Endodermal cell (in vitro differentiated cells): Measurements from ENCODE around the gene USP9X. TPM values are rescaled to one million over a fixed set of nuclear protein-coding genes. Genes with fewer than 3 reads are reported as not detected.
A peak's percentile ranks its signal among the peaks of the same experiment; 100 is the strongest.
"Not testable (repeated sequence)": the region's sequence is repeated elsewhere in the genome, so short reads cannot be mapped to it uniquely, and the experiment has no call there.

Source experiments
- DNase-seq: peaks from one replicate; pipeline ENCODE4 v3.0.0-alpha.2; 2017
- H3K27ac ChIP-seq: 2 replicates; pipeline ENCODE4 v1.5.1; 2013; ENCODE audit warnings: mild to moderate bottlenecking, low read depth, low read length, moderate library complexity
- H3K27me3 ChIP-seq: 2 replicates; pipeline ENCODE4 v1.6.1; 2013; ENCODE audit warnings: mild to moderate bottlenecking, low read length, moderate library complexity; ENCODE audit not compliant: insufficient read depth, control insufficient read depth, poor library complexity, severe bottlenecking
- H3K36me3 ChIP-seq: 2 replicates; pipeline ENCODE4 v1.7.0; 2013; ENCODE audit warnings: mild to moderate bottlenecking, low read length, moderate library complexity; ENCODE audit not compliant: control insufficient read depth, insufficient read depth
- H3K4me1 ChIP-seq: one replicate; pipeline ENCODE4 v1.7.0; 2013; ENCODE audit warnings: low read length; ENCODE audit not compliant: control insufficient read depth, insufficient read depth
- H3K4me3 ChIP-seq: 2 replicates; pipeline ENCODE4 v1.5.1; 2013; ENCODE audit warnings: mild to moderate bottlenecking, low read length, moderate library complexity
- H3K9ac ChIP-seq: 2 replicates; pipeline ENCODE4 v1.6.1; 2013; ENCODE audit warnings: mild to moderate bottlenecking, low read length, moderate library complexity; ENCODE audit not compliant: poor library complexity, severe bottlenecking; ENCODE audit errors: extremely low read depth
- H3K9me3 ChIP-seq: 2 replicates; pipeline ENCODE4 v1.6.1; 2013; ENCODE audit warnings: mild to moderate bottlenecking, low read length, moderate library complexity; ENCODE audit not compliant: control insufficient read depth
- H3K27ac Mint-ChIP-seq: 2 replicates; pipeline ENCODE4 v1.8.0; 2020; ENCODE audit warnings: mixed read lengths
- H3K27me3 Mint-ChIP-seq: 2 replicates; pipeline ENCODE4 v1.8.0; 2021; ENCODE audit warnings: mild to moderate bottlenecking, mixed read lengths; ENCODE audit not compliant: insufficient read depth
- H3K36me3 Mint-ChIP-seq: 2 replicates; pipeline ENCODE4 v1.8.0; 2020; ENCODE audit warnings: low read depth, mixed read lengths
- H3K4me1 Mint-ChIP-seq: 2 replicates; pipeline ENCODE4 v1.8.0; 2020; ENCODE audit warnings: mixed read lengths
- H3K4me3 Mint-ChIP-seq: 2 replicates; pipeline ENCODE4 v1.8.0; 2020; ENCODE audit warnings: mild to moderate bottlenecking, moderate library complexity, mixed read lengths
- H3K9me3 Mint-ChIP-seq: 2 replicates; pipeline ENCODE4 v1.8.0; 2020; ENCODE audit warnings: mild to moderate bottlenecking, mixed read lengths
- CTCF ChIP-seq: fragments of 200-600 bp; sonication (generic); conservative IDR thresholded peaks from 2 replicates; pipeline ENCODE4 v1.5.0; 2021; ENCODE audit warnings: antibody characterized with exemption, mild to moderate bottlenecking
- WGBS, 2 experiments: methylation state at CpG; one replicate each; pipeline versions ENCODE4 v1.1.5 to v1.1.7; 2013; ENCODE audit warnings: missing lambda C conversion rate in 2 of 2, mixed read lengths in 1 of 2; ENCODE audit not compliant: insufficient coverage in 1 of 2, insufficient read length in 1 of 2; 5-methylcytosine and 5-hydroxymethylcytosine counted together
- total RNA-seq, 2 donors: library from RNA; stranded (reverse); fragmentation: NEBNext Ultra II Directional in 1 of 2; extraction: Animal tissue kit (Norgen Biotek cat#: 25700) in 1 of 2; gene quantifications; 2 replicates in 1 of 2; 3 replicates in 1 of 2; pipeline ENCODE4 v1.2.1, GENCODE V29; 2021

Gene USP9X
- total RNA-seq, 2 donors from 2014 or later = 88.1 to 128 TPM

DNA sequence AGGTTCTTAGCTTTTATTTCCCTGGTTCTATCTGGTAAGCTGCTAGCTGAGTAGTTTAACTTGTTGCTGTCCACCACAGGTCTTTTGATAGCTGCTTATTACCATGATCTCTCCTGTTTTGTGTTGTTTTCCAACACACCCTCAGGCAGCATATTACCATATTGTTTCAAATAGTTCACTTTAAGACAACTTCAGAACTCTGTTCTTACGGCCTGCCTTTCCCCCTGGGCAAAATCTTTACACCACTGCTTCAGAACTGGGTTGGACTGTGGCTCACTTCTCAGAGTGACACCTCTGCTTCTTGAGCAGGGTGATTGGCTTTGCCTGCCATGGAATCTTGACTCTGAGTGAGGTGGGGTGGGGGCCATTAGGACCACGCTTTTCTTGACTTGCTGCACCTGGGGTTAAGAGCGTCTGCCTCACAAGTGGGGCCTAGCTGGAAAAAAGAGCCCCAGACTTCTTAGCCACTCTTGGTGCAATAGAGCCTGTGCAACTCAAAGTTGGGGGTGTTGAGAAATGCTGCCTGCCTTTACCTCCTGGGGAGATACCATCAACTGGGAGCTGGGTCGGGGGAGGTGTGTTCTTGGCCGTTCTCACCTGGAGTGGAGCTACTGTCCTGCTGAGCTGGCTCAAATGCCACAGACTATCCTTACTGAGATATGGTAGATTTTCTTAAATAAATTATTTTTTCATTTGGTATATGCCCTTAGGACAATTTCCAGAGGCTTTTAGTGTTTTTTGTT lies 23.4 kb downstream of the USP9X start:
- Mint-ChIP-seq H3K4me1 (peaks cover 48% of the 10 kb centered on the region), H3K9me3 (peaks cover 15% of the 10 kb centered on the region), H3K27me3 (no peaks in the 10 kb centered on the region), H3K4me3 (peak overlapping the region; percentile 40), H3K27ac (peak overlapping the region; percentile 70), H3K36me3 (peaks cover 9% of the 10 kb centered on the region)
- H3K27ac ChIP-seq = no peak overlapping the region
- no peaks in the 10 kb centered on the region for H3K9me3 ChIP-seq
- peaks cover 3% of the 10 kb centered on the region for H3K36me3 ChIP-seq
- 0 to 29% methylated on average over 1 to 3 of the region's 5 CpGs for WGBS, 2 experiments
- no peak overlapping the region for H3K9ac ChIP-seq
- H3K4me3 ChIP-seq = peak overlapping the region; percentile 56
- no peaks in the 10 kb centered on the region for H3K27me3 ChIP-seq
- TF ChIP-seq CTCF = no peak
- peak; percentile 76 for DNase-seq
- no peaks in the 10 kb centered on the region for H3K4me1 ChIP-seq

DNA sequence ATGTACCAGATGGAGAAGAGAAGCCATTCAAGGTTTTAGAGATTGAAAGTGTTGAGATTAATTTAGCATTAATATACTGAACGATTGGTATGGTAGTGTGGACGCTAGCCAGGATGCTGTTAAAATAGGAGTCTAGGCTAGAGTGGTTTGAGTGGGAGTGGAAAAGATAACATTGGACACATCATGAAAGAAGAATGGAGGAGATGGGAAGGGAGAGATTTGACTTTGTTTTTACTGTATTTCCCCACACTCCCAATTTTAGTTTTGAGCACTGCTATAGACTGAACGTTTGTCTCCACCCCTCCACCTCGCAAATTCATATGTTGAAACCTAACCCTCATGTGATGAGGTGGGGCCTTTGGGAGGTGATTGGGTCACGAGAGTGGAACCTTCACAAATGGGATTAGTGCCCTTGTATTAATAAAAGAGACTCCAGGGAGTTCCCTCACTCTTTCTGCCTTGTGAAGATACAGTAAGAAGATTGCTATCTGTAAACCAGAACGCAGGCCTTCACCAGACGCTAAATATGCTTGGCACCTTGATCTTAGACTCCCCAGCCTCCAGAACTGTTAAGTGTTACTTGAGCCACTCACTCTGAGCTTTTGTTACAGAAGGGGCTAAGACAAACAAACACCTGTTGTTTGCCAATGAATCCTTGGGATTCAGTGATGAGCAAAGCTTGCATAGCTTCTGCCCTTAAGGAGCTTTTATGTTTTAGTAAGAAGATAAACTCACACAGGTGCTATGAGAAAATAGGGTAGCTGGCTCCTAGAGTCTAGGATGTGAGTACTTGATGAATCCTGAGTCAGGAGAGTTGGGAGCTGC lies 25.8 kb downstream of the USP9X start:
- peaks cover 15% of the 10 kb centered on the region for H3K9me3 Mint-ChIP-seq
- H3K27ac ChIP-seq = no peak overlapping the region
- peaks cover 54% of the 10 kb centered on the region for H3K4me1 Mint-ChIP-seq
- H3K9ac ChIP-seq = no peak overlapping the region
- H3K9me3 ChIP-seq = no peaks in the 10 kb centered on the region
- 17 to 33% methylated on average over 3 to 5 of the region's 7 CpGs for whole genome bisulfite sequencing, 2 experiments
- no peaks in the 10 kb centered on the region for H3K4me1 ChIP-seq
- peak overlapping the region; percentile 89 for H3K27ac Mint-ChIP-seq
- peak overlapping the region; percentile 35 for H3K4me3 Mint-ChIP-seq
- no peaks in the 10 kb centered on the region for H3K27me3 Mint-ChIP-seq
- H3K27me3 ChIP-seq = no peaks in the 10 kb centered on the region
- H3K36me3 ChIP-seq = no peaks in the 10 kb centered on the region
- peak; percentile 69 for DNase-seq
- no peak for TF ChIP-seq CTCF
- H3K4me3 ChIP-seq = peak overlapping the region; percentile 64
- peaks cover 4% of the 10 kb centered on the region for H3K36me3 Mint-ChIP-seq

DNA sequence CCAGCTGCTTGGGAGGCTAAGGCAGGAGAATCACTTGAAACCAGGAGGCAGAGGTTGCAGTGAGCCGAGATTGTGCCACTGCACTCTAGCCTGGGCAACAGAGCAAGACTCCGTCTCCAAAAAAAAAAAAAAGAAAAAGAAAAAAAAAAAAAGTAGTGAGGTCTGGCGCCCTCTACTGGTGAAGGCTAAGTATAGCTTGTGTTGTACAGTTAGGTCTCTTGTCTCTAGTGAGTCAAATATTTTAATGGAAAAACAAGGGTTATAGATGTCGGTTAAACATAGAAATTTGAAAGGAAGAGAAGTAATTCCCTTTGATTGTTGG lies 29.8 kb downstream of the USP9X start:
- H3K27me3 Mint-ChIP-seq, H3K27ac ChIP-seq, H3K36me3 ChIP-seq, H3K27ac Mint-ChIP-seq, H3K9ac ChIP-seq, H3K9me3 ChIP-seq, H3K4me3 Mint-ChIP-seq, H3K9me3 Mint-ChIP-seq, H3K4me1 ChIP-seq, DNase-seq, H3K27me3 ChIP-seq, H3K36me3 Mint-ChIP-seq: not testable (repeated sequence)
- TF ChIP-seq CTCF = peak; percentile 92
- peak overlapping the region; percentile 40 for H3K4me3 ChIP-seq
- peaks cover 47% of the 10 kb centered on the region for H3K4me1 Mint-ChIP-seq
- 38% methylated on average over 4 of the region's 4 CpGs; no CpG with 5 or more reads in 1 of the 2 experiments for WGBS, 2 experiments
